SKM-1 treated with dmso at 0.1 percent for 144 hours (cell line): ENCODE measurements around the gene TMEM190.
A peak's percentile ranks its signal among the peaks of the same experiment; 100 is the strongest.
"Not testable (repeated sequence)": the region's sequence is repeated elsewhere in the genome, so short reads cannot be mapped to it uniquely, and the experiment has no call there.

ENCODE experiments used
- DNase-seq: peaks from one replicate; lab custom pipeline; 2025; ENCODE audit not compliant: unreplicated experiment; lab: John Stamatoyannopoulos, UW

Gene TMEM190

GRCh38 chr19:55418185-55418584, 41.6 kb downstream of the TMEM190 start:
- peak; percentile 31 for DNase-seq

DNA sequence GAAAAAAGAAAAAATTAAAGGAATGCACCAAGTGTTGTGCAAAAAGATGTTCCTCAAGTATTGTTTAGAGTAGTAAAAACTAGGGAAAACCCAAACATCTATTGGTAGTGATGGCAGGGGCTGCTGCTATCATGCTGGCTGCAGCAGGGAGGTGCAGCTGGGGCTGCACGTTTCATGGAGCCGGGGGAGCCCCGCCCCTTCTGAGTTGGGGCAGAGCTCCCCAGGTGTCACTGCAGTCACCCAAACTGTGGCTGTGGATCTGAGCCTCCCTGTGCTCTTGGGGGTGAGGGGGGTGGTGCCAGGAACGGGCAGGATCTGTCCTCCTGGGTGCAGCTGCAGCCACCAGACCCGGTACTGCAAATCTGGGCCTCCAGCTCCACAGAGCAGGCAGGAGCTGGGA, 42.5 kb downstream of the TMEM190 start:
- no peak for DNase-seq

DNA sequence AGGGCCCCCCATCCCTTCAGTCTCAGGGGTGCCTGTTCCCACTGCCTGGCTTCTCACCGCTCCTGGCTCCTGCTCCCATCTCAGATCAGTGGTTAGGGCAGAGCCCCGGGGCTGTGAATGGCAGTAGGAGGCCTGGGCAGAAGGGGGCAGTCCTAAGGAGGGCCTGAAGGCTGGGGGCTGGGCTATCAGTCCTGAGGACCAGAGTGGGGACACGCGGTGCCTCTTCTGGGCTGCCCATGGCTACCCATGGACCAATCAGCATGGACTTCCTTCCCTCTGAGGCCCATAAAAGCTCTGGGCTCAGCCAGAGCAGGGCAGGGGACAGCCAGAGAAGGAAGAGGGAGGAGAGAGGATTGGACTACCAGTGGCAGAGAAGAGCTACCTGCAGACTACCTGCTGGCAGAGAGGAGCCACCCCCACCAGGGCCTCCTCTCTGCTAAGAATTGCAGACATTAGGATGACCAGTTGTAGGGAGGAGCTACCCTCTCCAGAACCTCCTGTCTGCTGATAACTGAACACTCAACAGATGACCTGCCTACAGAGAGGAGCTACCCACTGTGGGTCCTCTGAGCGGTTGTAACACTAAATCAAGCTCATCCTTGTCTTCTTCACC, 43.1 kb downstream of the TMEM190 start:
- DNase-seq = no peak

GRCh38 chr19:55421281-55421680, 44.7 kb downstream of the TMEM190 start:
- not testable (repeated sequence) for DNase-seq

DNA sequence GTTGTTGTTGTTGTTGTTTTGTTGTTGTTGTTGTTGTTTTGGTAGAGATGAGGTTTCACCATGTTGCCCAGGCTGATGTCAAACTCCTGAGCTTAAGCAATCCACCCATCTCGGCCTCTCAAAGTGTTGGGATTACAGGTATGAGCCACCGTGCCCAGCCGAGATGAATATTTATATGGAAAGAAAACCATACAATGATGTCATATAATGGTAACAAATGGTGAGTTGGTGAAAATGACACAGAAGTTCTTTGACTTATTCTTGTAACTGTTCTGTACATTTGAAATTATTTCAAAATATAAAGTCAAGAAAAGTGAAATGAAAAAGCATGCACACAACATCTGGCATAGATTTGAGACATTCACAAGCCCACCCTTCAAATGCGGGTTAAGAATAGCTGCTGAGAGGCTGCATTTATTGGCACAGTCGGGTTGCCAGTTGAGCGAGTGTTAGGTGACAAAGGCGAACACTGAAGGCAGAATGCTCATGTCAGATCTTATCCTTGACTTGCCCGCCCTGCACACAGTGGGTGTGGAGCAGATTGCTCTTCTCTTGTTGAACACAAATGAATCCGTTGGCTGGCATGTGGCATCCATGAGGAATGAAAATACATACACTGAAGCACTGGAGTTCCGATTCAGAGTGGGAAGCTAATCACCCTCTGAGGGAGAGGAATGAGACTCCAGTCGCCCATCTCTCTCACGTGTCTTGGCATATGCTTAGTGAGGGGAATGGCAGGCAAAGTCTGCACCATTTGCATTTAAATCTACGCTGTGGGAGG, 46.8 kb downstream of the TMEM190 start:
- no peak for DNase-seq

DNA sequence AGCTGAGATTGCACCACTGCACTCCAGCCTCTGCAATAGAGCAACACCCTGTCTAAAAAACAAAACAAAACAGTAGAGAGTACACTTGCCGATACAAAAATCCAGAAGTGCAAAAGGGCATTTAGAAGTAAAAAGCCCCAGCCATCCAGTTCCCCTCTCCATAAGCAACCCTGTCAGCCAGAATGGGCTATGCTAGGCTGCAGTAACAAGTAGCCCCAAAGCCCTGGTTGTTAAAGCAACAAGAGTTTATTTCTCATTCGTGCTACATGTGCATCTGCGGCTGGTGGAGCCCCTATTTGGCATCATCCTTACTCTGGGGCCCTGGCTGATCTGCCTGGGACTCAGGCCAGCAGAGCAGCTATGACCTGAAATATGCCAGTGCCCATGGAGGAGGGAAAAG, 47.9 kb downstream of the TMEM190 start:
- DNase-seq = no peak

DNA sequence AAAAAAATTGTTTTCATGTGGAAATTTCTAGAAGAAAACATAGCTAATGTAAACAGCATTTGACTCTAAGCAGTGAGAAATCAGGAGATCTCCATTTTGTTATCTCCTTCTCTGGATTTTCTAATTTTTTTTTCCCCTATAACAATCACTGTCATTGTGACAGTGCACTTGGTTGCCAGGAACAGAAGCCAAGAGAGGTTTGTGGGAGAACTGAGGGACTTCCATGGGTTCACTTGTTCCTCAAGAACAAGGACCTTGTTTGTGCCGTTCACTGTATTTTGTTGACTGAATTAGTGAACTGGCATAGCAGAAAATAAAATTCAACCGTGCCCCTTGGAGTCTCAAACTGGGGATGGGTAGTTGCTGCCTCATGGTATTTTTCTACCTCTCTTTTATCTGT, 49.4 kb downstream of the TMEM190 start:
- no peak for DNase-seq
